K562 (cell line): Measurements from ENCODE around the gene TRAP1. TPM values are rescaled to one million over a fixed set of nuclear protein-coding genes. Genes with fewer than 3 reads are reported as not detected.

Experiments
- ATAC-seq: fragments of 200-7000 bp; cut with Tn5 transposase; 3 replicates; pipeline ENCODE4 v1.9.1; 2020; ENCODE audit warnings: moderate library complexity
- BruUV-seq: library from RNA; stranded (reverse); fragments of 400-500 nt; replicated peaks from 2 replicates; lab custom pipeline; 2021; lab: Mats Ljungman, UMichigan
- CTCF ChIA-PET: fragments of 300-600 bp; formaldehyde crosslinking; extraction: SDS; loops from one replicate; lab custom pipeline; 2021; ENCODE audit warnings: low intra/inter-chr PET ratio; lab: Yijun Ruan, JAX
- POLR2A ChIA-PET: fragments of 300-600, 350-650 bp; sonication (Branson Sonifier 250); formaldehyde crosslinking; extraction: SDS; loops from one replicate; lab custom pipeline; 2021; ENCODE audit warnings: antibody characterized with exemption, inconsistent platforms; lab: Yijun Ruan, JAX
- DNase-seq, 4 experiments: peaks; one replicate each; pipeline versions ENCODE4 v3.0.0 to v3.0.0-alpha.2; 2011 to 2018; ENCODE audit warnings: low spot score in 3 of 4, mixed read lengths in 3 of 4; ENCODE audit errors: extremely low read depth in 1 of 4
- FAIRE-seq: peaks from 2 replicates; lab custom pipeline; 2011; peaks lifted over from hg19 to GRCh38; lab: Jason Lieb, UNC
- H2AFZ ChIP-seq: 2 replicates; pipeline ENCODE4 v1.6.0; 2011; ENCODE audit warnings: low read depth, low read length, control low read depth, inconsistent platforms
- H3K27ac ChIP-seq: fragments of 200-600 bp; 3 replicates; pipeline ENCODE4 v1.8.0; 2011; ENCODE audit warnings: low read depth, mild to moderate bottlenecking, control low read depth, inconsistent platforms, low read length, moderate library complexity, mixed read lengths; ENCODE audit errors: extremely low read depth
- H3K27me3 ChIP-seq, 2 experiments: fragments of 300-600 bp in 1 of 2; 2 replicates in 1 of 2; 3 replicates in 1 of 2; pipeline versions ENCODE4 v1.6.0 to v1.8.0; 2011; ENCODE audit warnings: inconsistent platforms in 2 of 2, low read length in 2 of 2, mild to moderate bottlenecking in 1 of 2, mixed read lengths in 1 of 2, moderate library complexity in 1 of 2; ENCODE audit not compliant: control insufficient read depth in 2 of 2, insufficient read depth in 2 of 2
- H3K36me3 ChIP-seq: fragments of 300-600 bp; 3 replicates; pipeline ENCODE4 v1.8.0; 2011; ENCODE audit warnings: mild to moderate bottlenecking, low read length, inconsistent platforms; ENCODE audit not compliant: control insufficient read depth, insufficient read depth
- H3K4me1 ChIP-seq, 2 experiments: fragments of 200-600 bp in 1 of 2; replicated peaks in 1 of 2; 2 replicates in 1 of 2; 3 replicates in 1 of 2; pipeline versions ENCODE4 v1.5.1 to v1.8.0; 2011; ENCODE audit warnings: inconsistent platforms in 2 of 2, low read length in 2 of 2, mild to moderate bottlenecking in 1 of 2, mixed read lengths in 1 of 2, moderate library complexity in 1 of 2; ENCODE audit not compliant: control insufficient read depth in 2 of 2, insufficient read depth in 2 of 2
- H3K4me2 ChIP-seq: 2 replicates; pipeline ENCODE4 v1.6.1; 2011; ENCODE audit warnings: low read length, control low read depth, inconsistent platforms, mixed read lengths; ENCODE audit not compliant: insufficient read depth
- H3K4me3 ChIP-seq: fragments of 200-600 bp; sonication (generic), shearing (Covaris generic); 2 replicates; pipeline ENCODE4 v1.5.1; 2016; ENCODE audit warnings: control low read depth, inconsistent platforms
- H3K79me2 ChIP-seq: fragments of 200-600 bp; 3 replicates; pipeline ENCODE4 v1.8.0; 2011; ENCODE audit warnings: low read length, inconsistent platforms; ENCODE audit not compliant: control insufficient read depth, insufficient read depth
- H3K9ac ChIP-seq, 2 experiments: 2 replicates each; pipeline versions ENCODE4 v1.6.0 to v1.6.1; 2011; ENCODE audit warnings: low read depth in 2 of 2, low read length in 2 of 2, control low read depth in 1 of 2, inconsistent platforms in 1 of 2, mild to moderate bottlenecking in 1 of 2, mixed read lengths in 1 of 2; ENCODE audit not compliant: insufficient read depth in 1 of 2
- H3K9me1 ChIP-seq: one replicate; pipeline ENCODE4 v1.6.0; 2011; ENCODE audit warnings: inconsistent platforms, mild to moderate bottlenecking, low read length, moderate library complexity; ENCODE audit not compliant: control insufficient read depth, insufficient read depth
- H3K9me3 ChIP-seq: replicated peaks from 2 replicates; pipeline ENCODE4 v1.5.1; 2011; ENCODE audit warnings: low read depth, low read length, inconsistent platforms; ENCODE audit not compliant: control insufficient read depth, insufficient read depth
- H4K20me1 ChIP-seq: replicated peaks from 2 replicates; pipeline ENCODE4 v1.6.1; 2011; ENCODE audit warnings: low read length, inconsistent platforms, mixed read lengths; ENCODE audit not compliant: control insufficient read depth, insufficient read depth
- BRD4 ChIP-seq: fragments of 200-600 bp; sonication (generic); IDR thresholded peaks from 2 replicates; pipeline ENCODE4 v1.6.1; 2017; ENCODE audit warnings: inconsistent platforms
- MXD1 ChIP-seq: fragments of 250-450 bp; sonication (Bioruptor Pico); IDR thresholded peaks from 2 replicates; pipeline ENCODE4 v1.8.0; 2021; ENCODE audit warnings: borderline replicate concordance, mild to moderate bottlenecking, moderate library complexity; ENCODE audit not compliant: poor library complexity, severe bottlenecking
- NR0B1 ChIP-seq: fragments of 450-650 bp; IDR thresholded peaks from one replicate; pipeline ENCODE4 v1.6.1; 2018; ENCODE audit warnings: mild to moderate bottlenecking, moderate library complexity; ENCODE audit not compliant: partially characterized antibody
- SFPQ ChIP-seq: fragments of 200-400 bp; formaldehyde crosslinking; IDR thresholded peaks from 2 replicates; pipeline ENCODE4 v1.6.1; 2017; ENCODE audit warnings: mild to moderate bottlenecking, low read depth, low read length, moderate library complexity
- ZKSCAN1 ChIP-seq: fragments of 150-350 bp; IDR thresholded peaks from 2 replicates; pipeline ENCODE4 v1.6.1; 2016; ENCODE audit warnings: low read depth, low read length
- ZNF76 ChIP-seq: fragments of 250-450 bp; sonication (Bioruptor Pico); IDR thresholded peaks from 2 replicates; pipeline ENCODE4 v1.4.0; 2020; ENCODE audit warnings: mild to moderate bottlenecking, moderate library complexity, borderline replicate concordance
- WGBS: fragments of 100-300 bp; shearing (Covaris generic); methylation state at CpG from one replicate; pipeline ENCODE4 v1.1.6; 2016; ENCODE audit warnings: low coverage, mixed read lengths; ENCODE audit not compliant: insufficient coverage; ENCODE audit errors: missing lambda C conversion rate; 5-methylcytosine and 5-hydroxymethylcytosine counted together
- in situ Hi-C: fragments of 300-500 bp; cut with MboI; formaldehyde crosslinking; loops from 4 replicates; pipeline ENCODE4 v1.15.0; 2018; ENCODE audit warnings: inconsistent platforms, mixed read lengths
- intact Hi-C: fragments of 100-400 bp; cut with micrococcal nuclease; formaldehyde crosslinking; loops from 2 replicates; pipeline ENCODE4 v1.14.2; 2022
- polyA plus RNA-seq, 8 experiments: library from polyadenylated mRNA; depleted of rRNA in 4 of 8; stranded (reverse) in 5 of 8; unstranded in 3 of 8; fragments of >200 nt; fragmentation: Nextera tagmentation in 2 of 8; fragmentation: Illumina TruSeq in 1 of 8; extraction: Ambion mirVana in 2 of 8; extraction: Trizol in 1 of 8; gene quantifications; 2 replicates each; pipeline versions ENCODE4 v1.2.1 to v1.2.3, GENCODE V29; 2011 to 2014; ENCODE audit warnings: inconsistent platforms in 1 of 8, missing spikeins in 1 of 8
- total RNA-seq, 7 experiments: library from RNA; depleted of rRNA in 6 of 7; stranded (reverse); fragments of >200 nt in 6 of 7; fragmentation: Illumina TruSeq in 2 of 7; extraction: Trizol in 2 of 7; gene quantifications; 2 replicates each; pipeline versions ENCODE4 v1.2.1 to v1.2.3, GENCODE V29; 2011 to 2021; ENCODE audit warnings: low replicate concordance in 1 of 7

TRAP1 gene
- total and polyA plus RNA-seq, 9 of the 15 experiments (the other 6 are each of a cell fraction or from before 2014, with no cell fraction given), result 19.1 to 436 (median 301) TPM

- POLR2A ChIA-PET, result interaction anchor here (0.6 to 1.2 kb wide), 3 partner anchors 9 to 194 kb away, joined by 3 to 4 read pairs (median 3); no protein-coding TSS in a partner anchor
- no TSS peak for BruUV-seq
- Histone ChIP-seq H3K4me2 (no peak overlapping the region), H3K4me1 (peaks cover 0 to 4% of the 10 kb centered on the region in 2 experiments; a peak in 2 of 5 replicates), H3K9me3 (no peaks in the 10 kb centered on the region), H3K36me3 (peaks cover 87% of the 10 kb centered on the region; the same call in 2 of the 3 replicates), H3K79me2 (no peaks in the 10 kb centered on the region), H3K27ac (no peak overlapping the region), H3K27me3 (no peaks in the 10 kb centered on the region), H3K4me3 (no peak overlapping the region), H3K9ac (no peak overlapping the region), H4K20me1 (peaks cover 2% of the 10 kb centered on the region; the same call in 1 of the 2 replicates), H3K9me1 (no peaks in the 10 kb centered on the region), H2AFZ (no peak overlapping the region)
- ATAC-seq, result no peak
- TF ChIP-seq NR0B1, result no peak
- no peak for TF ChIP-seq BRD4
- TF ChIP-seq ZNF76 (CRISPR knock-in tag), result no peak
- 93% methylated on average over 13 of the region's 13 CpGs for WGBS
- no peak for FAIRE-seq
- in situ Hi-C loops, result no loop called here
- intact Hi-C loops, result no loop called here
- CTCF ChIA-PET, result no interaction called here
- DNase-seq, result no peak
These were observed 46.6 kb downstream of the TRAP1 start for GRCh38 chr16:3670711-3671110.

GRCh38 chr16:3669082-3669481 lies 48.2 kb downstream of the TRAP1 start:
- Histone ChIP-seq H3K4me1 (peaks cover 0 to 5% of the 10 kb centered on the region in 2 experiments; a peak in 2 of 5 replicates), H3K9me3 (no peaks in the 10 kb centered on the region), H3K79me2 (no peaks in the 10 kb centered on the region), H3K9ac (no peak overlapping the region), H3K4me2 (no peak overlapping the region), H4K20me1 (peaks cover under 1% of the 10 kb centered on the region; the same call in 1 of the 2 replicates), H3K36me3 (peaks cover 87% of the 10 kb centered on the region; the same call in 2 of the 3 replicates), H3K27ac (no peak overlapping the region), H3K27me3 (no peaks in the 10 kb centered on the region), H2AFZ (no peak overlapping the region), H3K4me3 (no peak overlapping the region), H3K9me1 (no peaks in the 10 kb centered on the region)
- no peak for ATAC-seq
- ChIA-PET CTCF (no interaction called here), POLR2A (interaction anchor here (0.6 to 1.1 kb wide), 3 partner anchors 11 to 59 kb away, joined by 3 read pairs; no protein-coding TSS in a partner anchor)
- no peak for FAIRE-seq
- in situ Hi-C loops (no loop called here), intact Hi-C loops (no loop called here)
- TF ChIP-seq ZKSCAN1, result no peak
- TF ChIP-seq SFPQ, result no peak
- TF ChIP-seq MXD1 (CRISPR knock-in tag), result no peak
- 90% methylated on average over 10 of the region's 10 CpGs for WGBS
- BruUV-seq, result no TSS peak
- no peak for DNase-seq
